Islet precursor cell (in vitro differentiated cells): ENCODE measurements around the gene RNF125.

ENCODE experiments used
- DNase-seq: peaks from one replicate; pipeline ENCODE4 v3.0.0-alpha.2; 2018

The RNF125 gene

GRCh38 chr18:32091724-32092421 is 73.2 kb downstream of the RNF125 start, which contains the start of gene RNF138:
Gene RNF138 (plus strand): TSS chr18:32091874. CDS start chr18:32092777, 903 bp downstream.
- DNase-seq, result peak; percentile 90

GRCh38 chr18:32092422-32093101 is 73.9 kb downstream of the RNF125 start:
- DNase-seq, result peak; percentile 99

- DNase-seq, result peak; percentile 78
Observed at GRCh38 chr18:32093102-32093511, 74.5 kb downstream of the RNF125 start.

- DNase-seq, result no peak
Observed at GRCh38 chr18:32093523-32093922, 74.9 kb downstream of the RNF125 start.

GRCh38 chr18:32095192-32095899 is 76.7 kb downstream of the RNF125 start:
- no peak for DNase-seq

GRCh38 chr18:32095900-32096229 is 77.2 kb downstream of the RNF125 start:
- no peak for DNase-seq

- DNase-seq, result no peak
Observed at GRCh38 chr18:32096946-32097345, 78.3 kb downstream of the RNF125 start.

- no peak for DNase-seq
Observed at GRCh38 chr18:32104516-32104915, 85.9 kb downstream of the RNF125 start.

- no peak for DNase-seq
Observed at GRCh38 chr18:32110005-32110404, 91.4 kb downstream of the RNF125 start.

- DNase-seq, result no peak
Observed at GRCh38 chr18:32111706-32112105, 93.1 kb downstream of the RNF125 start.

- DNase-seq, result no peak
Observed at GRCh38 chr18:32112826-32113225, 94.2 kb downstream of the RNF125 start.

- no peak for DNase-seq
Observed at GRCh38 chr18:32114293-32114942, 95.8 kb downstream of the RNF125 start.

- no peak for DNase-seq
Observed at GRCh38 chr18:32122039-32122438, 103.4 kb downstream of the RNF125 start.
